Measurements from ENCODE around the gene SIGLEC1.

SIGLEC1 gene

DNA sequence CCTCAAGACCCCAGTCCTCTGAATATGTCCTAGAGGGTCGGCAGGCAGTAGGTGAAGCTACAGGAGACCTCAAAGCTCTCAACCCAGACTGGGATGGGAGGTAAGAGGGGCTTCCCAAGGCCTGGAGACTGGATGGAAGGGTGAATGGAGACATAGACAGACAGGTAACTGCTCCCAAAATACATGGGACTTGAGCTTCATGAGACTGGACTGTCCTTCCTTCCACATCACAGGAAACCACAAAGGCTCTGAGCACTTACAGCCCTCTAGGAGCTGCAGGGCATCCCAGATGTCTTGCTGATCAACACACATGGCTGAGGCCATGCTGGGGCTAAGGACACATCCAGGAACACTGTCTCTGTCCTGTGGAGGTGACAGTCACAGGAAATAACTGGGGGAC is 31.6 kb upstream of the SIGLEC1 start:
- no peak for DNase-seq

DNA sequence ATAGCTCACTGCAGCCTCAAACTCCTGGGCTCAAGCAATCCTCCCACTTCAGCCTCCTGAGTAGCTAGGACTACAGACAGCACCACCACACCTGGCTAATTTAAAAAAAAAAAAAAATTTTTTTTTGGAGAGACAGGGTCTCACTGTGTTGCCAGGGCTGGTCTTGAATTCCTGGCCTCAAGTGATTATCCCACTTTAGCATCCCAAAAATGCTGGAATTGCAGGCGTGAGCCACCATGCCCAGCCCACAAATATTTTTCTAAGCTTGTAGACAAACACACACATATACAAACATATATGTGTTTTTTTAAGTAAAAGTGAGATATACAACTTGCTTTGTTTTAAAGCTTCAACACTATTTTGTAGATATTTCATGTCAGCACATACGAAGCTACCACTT is 30.9 kb upstream of the SIGLEC1 start:
- no peak for DNase-seq

GRCh38 chr20:3741836-3742458 is 29.5 kb upstream of the SIGLEC1 start:
- no peak for DNase-seq

DNA sequence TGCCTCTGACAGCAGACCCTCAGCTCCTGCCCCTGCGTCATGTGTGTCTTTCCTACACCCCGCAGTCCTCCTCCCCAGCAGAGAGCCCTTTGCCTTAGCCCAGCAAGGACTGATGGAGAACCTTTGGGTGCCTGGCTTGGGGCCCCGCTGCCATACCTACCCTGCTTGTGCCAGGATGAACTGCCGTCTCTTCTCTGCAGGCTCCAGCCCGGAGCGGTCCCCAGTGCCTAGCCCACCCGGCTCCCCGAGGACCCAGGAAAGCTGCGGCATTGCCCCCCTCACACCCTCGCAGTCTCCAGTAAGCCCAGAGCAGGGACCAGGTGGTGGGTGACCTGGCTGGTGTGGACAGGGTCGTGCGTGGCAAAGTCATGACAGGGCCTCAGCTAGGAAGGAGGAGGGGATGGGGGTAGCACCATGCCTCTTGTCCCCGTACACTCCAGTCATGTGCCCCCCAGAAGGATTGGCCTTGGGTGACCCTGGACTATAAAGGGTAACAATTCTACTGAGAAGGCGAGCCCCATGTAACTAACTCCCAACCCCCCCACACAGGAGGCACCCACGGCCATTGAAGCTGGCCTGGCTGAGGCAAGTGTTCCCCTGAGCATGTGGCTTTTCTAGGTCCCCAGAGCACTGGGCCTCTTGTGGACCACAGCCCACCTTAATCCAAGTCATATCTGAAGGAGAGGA is 28.4 kb upstream of the SIGLEC1 start:
- DNase-seq, result no peak

DNA sequence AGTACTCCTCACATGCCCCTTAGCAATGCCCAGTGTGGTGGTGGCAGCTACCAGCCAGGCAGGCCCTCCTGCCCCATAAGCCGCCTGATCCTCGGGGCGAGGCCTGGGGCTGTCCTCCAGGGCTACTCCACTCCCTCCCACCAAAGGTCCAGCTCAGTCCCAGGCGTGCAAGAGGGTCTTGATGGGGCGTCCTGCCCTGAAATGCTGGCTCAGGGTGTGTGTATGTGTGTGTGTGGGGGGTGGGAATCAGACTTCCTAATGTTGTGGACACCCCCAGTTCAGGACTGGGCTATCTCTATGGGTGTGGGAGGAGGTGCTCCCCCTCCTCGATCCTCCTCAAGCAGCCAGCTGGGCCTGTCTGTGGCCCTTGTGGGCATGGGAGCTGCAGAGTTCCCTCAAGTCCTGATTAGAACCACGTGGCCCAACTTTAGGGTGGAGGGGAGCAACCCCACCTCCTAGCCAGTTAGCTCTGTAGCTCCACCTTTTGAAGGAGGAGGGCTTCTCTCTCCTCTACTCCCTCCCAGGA is 27.6 kb upstream of the SIGLEC1 start:
- DNase-seq, result no peak

GRCh38 chr20:3739054-3739925 is 26.9 kb upstream of the SIGLEC1 start:
- DNase-seq, result no peak

DNA sequence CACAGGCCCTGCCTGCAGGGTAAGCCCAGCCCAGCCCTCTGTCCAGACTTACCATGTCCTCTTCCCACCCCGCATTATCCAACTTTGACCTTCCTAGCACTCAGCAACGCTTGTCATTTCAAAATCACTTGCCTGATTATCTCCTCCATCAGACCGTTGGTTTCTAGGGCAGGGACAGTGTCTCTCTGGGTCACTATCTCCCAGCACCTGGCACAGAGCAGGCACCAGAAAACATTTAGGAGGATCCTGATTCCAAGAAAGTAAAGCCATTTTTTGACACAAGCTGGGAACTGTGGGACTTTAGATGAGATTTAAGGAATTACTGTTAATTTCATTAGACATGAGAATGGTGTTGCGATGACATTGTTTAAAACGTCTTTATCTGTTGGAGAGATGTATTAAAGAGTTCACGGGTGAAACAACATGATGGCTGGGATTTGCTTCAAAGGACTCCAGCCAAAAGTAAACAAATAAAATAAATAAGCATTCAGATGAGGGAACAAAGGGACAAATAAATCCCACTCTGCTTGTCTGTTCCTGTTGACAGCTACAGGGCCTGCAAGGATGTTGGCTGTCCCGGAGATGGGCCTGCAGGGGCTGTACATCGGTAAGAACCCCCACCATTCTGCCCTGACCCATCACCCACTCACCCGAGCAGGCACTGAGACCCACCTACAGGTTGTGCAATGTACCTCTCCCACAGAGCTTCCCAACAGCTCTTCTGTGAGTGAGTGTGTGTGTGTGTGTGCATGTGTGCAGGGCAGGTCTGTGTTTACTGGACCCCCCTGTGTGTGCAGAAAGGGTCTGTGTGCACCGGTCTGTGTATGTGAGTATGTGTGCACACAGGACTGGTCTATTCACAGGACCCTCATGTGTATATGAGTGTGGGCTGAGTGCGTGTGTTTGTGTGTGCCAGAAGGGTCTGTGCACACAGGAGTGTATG is 26.0 kb upstream of the SIGLEC1 start:
- DNase-seq, result no peak

DNA sequence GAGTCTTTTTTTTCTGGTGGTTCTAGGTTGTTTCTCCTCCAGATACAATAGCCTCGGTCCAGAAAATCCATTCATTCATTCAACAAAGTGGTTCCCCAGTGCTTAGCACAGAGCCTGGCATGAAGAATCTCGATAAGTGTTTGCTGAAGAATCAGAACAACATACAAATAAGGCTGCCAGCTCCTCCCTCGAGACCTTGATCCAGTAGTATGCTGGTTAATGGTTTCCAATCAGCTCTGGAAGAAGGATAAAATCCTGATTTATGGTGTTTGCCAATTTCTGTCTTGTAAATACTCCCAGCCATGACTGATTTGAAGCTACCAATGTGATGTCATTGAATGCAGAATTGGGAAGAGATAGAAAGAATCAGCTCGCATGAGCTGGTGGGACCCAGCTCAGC is 23.4 kb upstream of the SIGLEC1 start:
- no peak for DNase-seq

- no peak for DNase-seq
These were observed 21.9 kb upstream of the SIGLEC1 start for GRCh38 chr20:3734111-3734843.

- DNase-seq, result no peak
These were observed 21.0 kb upstream of the SIGLEC1 start for GRCh38 chr20:3733119-3733995.

DNA sequence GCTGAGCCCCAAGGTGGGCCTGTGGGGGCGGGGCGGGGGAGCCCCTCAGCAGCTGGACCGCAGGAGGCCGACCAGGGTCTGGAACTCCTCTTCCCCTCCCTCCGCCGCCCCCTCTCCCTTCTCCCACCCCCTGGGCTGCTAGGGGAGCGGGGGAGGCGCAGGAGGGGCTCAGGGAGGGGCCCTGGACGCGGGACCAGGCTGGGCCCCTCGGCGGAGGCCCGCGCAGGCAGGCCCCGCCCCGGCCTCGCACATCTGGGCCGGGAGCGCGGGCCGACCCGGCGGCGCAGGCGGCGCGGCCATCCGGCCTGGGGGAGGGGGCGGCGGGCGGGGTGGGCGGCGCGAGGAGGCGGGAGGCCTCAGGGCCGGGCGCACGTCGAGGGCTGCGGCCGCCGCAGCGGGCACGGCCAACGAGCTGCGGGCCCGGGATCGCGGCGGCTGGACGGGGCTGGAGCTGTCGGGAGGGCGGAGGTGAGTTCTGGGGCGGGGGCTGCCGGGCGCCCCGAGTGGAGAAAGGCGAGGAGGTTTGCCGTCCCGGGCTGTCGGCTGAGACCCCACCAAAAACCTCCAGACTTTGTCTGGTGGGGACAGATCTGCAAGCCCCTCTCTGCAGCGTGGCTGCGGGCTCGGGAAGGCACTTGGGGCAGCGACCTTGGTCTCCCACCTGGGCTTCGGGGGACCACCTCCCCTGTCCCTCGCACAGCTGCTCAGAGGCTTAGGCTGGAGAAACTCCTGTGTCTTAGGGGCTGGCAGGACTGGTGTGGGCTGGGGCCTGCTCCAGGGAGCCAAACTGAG is 20.1 kb upstream of the SIGLEC1 start, which contains the start of gene HSPA12B:
HSPA12B (plus strand) TSS at position 359 of the 792 bp plus-strand sequence. CDS start 5,990 bp downstream, outside the sequence.
- peak in 1 of 3 donors; percentile 22 for DNase-seq

GRCh38 chr20:3731944-3732326 is 19.5 kb upstream of the SIGLEC1 start:
- no peak for DNase-seq

GRCh38 chr20:3730803-3731672 is 18.6 kb upstream of the SIGLEC1 start:
- no peak for DNase-seq

GRCh38 chr20:3729811-3730540 is 17.6 kb upstream of the SIGLEC1 start:
- peak; percentile 54 to 68 (median 56) for DNase-seq

- no peak for DNase-seq
These were observed 17.0 kb upstream of the SIGLEC1 start for GRCh38 chr20:3729378-3729777.

GRCh38 chr20:3728876-3729275 is 16.5 kb upstream of the SIGLEC1 start:
- no peak for DNase-seq

GRCh38 chr20:3728354-3728753 is 16.0 kb upstream of the SIGLEC1 start:
- no peak for DNase-seq

Measured in suppressor macrophage treated with lipopolysaccharide for 1 hour (primary cell).